Measurements from ENCODE around the gene CCDC92B. TPM values are rescaled to one million over a fixed set of nuclear protein-coding genes. Genes with fewer than 3 reads are reported as not detected.
A peak's percentile ranks its signal among the peaks of the same experiment; 100 is the strongest.

Gene CCDC92B
- total RNA-seq, 1 experiment from 2014 or later: 15.2 TPM

GRCh38 chr17:2723505-2723996 is 25.9 kb downstream of the CCDC92B start (continued):
- TF ChIP-seq, protein P1, sequence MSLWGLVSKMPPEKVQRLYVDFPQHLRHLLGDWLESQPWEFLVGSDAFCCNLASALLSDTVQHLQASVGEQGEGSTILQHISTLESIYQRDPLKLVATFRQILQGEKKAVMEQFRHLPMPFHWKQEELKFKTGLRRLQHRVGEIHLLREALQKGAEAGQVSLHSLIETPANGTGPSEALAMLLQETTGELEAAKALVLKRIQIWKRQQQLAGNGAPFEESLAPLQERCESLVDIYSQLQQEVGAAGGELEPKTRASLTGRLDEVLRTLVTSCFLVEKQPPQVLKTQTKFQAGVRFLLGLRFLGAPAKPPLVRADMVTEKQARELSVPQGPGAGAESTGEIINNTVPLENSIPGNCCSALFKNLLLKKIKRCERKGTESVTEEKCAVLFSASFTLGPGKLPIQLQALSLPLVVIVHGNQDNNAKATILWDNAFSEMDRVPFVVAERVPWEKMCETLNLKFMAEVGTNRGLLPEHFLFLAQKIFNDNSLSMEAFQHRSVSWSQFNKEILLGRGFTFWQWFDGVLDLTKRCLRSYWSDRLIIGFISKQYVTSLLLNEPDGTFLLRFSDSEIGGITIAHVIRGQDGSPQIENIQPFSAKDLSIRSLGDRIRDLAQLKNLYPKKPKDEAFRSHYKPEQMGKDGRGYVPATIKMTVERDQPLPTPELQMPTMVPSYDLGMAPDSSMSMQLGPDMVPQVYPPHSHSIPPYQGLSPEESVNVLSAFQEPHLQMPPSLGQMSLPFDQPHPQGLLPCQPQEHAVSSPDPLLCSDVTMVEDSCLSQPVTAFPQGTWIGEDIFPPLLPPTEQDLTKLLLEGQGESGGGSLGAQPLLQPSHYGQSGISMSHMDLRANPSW (CRISPR knock-in tag; conservative IDR thresholded peaks at IDR 0.05; ENCODE audit: low read depth): no peak
- TF ChIP-seq FOXJ3 (CRISPR knock-in tag; IDR thresholded peaks at IDR 0.05; ENCODE audit: borderline replicate concordance) (no peak), ZNF671 (CRISPR knock-in tag; IDR thresholded peaks at IDR 0.05) (no peak), MYBL2 (CRISPR knock-in tag; IDR thresholded peaks at IDR 0.05) (no peak), SMAD4 (CRISPR knock-in tag; IDR thresholded peaks at IDR 0.05) (no peak), SMAD3 (CRISPR knock-in tag; IDR thresholded peaks at IDR 0.05; ENCODE audit: borderline replicate concordance) (no peak), AR (CRISPR knock-in tag; IDR thresholded peaks at IDR 0.05) (no peak), HMGXB4 (CRISPR knock-in tag; IDR thresholded peaks at IDR 0.05) (0 out of 2 replicates have a peak, but pooled peaks have one; percentile 24), ZNF138 (CRISPR knock-in tag; conservative IDR thresholded peaks at IDR 0.05) (peak; percentile 47; the same call in 1 of the 2 replicates), FOXP1 (CRISPR knock-in tag; IDR thresholded peaks at IDR 0.05; ENCODE audit: borderline replicate concordance) (no peak), USF1 (CRISPR knock-in tag; IDR thresholded peaks at IDR 0.05) (no peak), IRF2 (CRISPR knock-in tag; IDR thresholded peaks at IDR 0.05; ENCODE audit: borderline replicate concordance, low read depth) (no peak), EMX1 (CRISPR knock-in tag; IDR thresholded peaks at IDR 0.05) (no peak), ZNF423 (CRISPR knock-in tag; IDR thresholded peaks at IDR 0.05) (peak; percentile 37; the same call in 1 of the 2 replicates), USF2 (CRISPR knock-in tag; IDR thresholded peaks at IDR 0.05) (no peak), E2F5 (CRISPR knock-in tag; IDR thresholded peaks at IDR 0.05) (peak; percentile 55; the same call in 1 of the 2 replicates), FOXP4 (CRISPR knock-in tag; IDR thresholded peaks at IDR 0.05) (no peak), PREB (CRISPR knock-in tag; IDR thresholded peaks at IDR 0.05; ENCODE audit: borderline replicate concordance) (no peak), GRHL2 (CRISPR knock-in tag; IDR thresholded peaks at IDR 0.05; ENCODE audit: insufficient replicate concordance, severe bottlenecking) (no peak), MAX (CRISPR knock-in tag; IDR thresholded peaks at IDR 0.05) (peak; percentile 47; the same call in 1 of the 2 replicates), CBFB (CRISPR knock-in tag; IDR thresholded peaks at IDR 0.05; ENCODE audit: low read depth) (no peak)
- TF ChIP-seq, protein P2, sequence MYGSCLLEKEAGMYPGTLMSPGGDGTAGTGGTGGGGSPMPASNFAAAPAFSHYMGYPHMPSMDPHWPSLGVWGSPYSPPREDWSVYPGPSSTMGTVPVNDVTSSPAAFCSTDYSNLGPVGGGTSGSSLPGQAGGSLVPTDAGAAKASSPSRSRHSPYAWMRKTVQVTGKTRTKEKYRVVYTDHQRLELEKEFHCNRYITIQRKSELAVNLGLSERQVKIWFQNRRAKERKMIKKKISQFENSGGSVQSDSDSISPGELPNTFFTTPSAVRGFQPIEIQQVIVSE (CRISPR knock-in tag; IDR thresholded peaks at IDR 0.05; ENCODE audit: borderline replicate concordance): no peak

Data from WTC11 (cell line).